Measurements from ENCODE around the gene BATF2. TPM values are rescaled to one million over a fixed set of nuclear protein-coding genes. Genes with fewer than 3 reads are reported as not detected.

BATF2 gene, protein sequence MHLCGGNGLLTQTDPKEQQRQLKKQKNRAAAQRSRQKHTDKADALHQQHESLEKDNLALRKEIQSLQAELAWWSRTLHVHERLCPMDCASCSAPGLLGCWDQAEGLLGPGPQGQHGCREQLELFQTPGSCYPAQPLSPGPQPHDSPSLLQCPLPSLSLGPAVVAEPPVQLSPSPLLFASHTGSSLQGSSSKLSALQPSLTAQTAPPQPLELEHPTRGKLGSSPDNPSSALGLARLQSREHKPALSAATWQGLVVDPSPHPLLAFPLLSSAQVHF
- not detected for total RNA-seq (ENCODE audit: unreplicated experiment)
- long read RNA-seq, result 0 reads

DNA sequence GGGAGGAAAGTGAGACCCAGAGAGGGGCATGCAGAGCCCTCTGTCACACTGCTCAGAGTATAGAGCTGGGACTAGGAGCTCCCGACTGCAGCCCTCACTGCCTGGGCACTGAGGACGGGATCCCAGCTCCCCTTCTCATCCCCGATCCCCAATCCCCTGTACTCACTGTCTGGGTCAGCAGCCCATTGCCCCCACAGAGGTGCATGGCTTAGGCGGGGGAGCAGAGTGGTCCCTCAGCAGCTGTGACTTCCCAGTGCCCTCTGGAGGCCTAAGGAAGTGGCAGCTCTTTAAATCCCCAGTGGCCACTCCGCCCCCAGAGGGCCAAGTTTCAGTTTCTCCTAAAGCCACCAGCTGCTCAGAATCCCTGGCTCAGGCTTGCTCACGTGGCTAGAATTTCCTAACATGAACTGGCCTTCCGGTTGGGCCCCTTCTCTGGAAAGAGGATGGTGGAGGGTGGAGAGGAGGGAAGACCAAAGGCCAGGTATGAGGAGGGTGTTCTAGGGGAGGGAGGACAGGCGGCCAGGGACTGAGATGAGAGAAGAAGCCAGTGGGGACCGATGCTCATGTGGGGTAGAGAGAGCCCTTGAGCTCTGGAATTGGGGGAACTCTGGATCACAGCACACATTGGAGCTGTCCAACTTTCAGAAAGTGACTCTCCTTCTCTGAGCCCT is at the start of gene BATF2:
BATF2 (minus strand) TSS at position 262 of the 671 bp plus-strand sequence; CDS start at position 205, 57 bp downstream.
- TF ChIP-seq, protein P1, sequence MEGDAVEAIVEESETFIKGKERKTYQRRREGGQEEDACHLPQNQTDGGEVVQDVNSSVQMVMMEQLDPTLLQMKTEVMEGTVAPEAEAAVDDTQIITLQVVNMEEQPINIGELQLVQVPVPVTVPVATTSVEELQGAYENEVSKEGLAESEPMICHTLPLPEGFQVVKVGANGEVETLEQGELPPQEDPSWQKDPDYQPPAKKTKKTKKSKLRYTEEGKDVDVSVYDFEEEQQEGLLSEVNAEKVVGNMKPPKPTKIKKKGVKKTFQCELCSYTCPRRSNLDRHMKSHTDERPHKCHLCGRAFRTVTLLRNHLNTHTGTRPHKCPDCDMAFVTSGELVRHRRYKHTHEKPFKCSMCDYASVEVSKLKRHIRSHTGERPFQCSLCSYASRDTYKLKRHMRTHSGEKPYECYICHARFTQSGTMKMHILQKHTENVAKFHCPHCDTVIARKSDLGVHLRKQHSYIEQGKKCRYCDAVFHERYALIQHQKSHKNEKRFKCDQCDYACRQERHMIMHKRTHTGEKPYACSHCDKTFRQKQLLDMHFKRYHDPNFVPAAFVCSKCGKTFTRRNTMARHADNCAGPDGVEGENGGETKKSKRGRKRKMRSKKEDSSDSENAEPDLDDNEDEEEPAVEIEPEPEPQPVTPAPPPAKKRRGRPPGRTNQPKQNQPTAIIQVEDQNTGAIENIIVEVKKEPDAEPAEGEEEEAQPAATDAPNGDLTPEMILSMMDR (IDR thresholded peaks at IDR 0.05; ENCODE audit: unreplicated experiment), result no peak
- H3K27ac Mint-ChIP-seq (ENCODE audit: unreplicated experiment), result no peak within 1 kb of the TSS
- no peaks in the 10 kb centered on the region for H3K36me3 Mint-ChIP-seq (ENCODE audit: low read depth, unreplicated experiment)
- no peaks in the 10 kb centered on the region for H3K9me3 Mint-ChIP-seq (ENCODE audit: unreplicated experiment)
- H3K4me3 Mint-ChIP-seq (ENCODE audit: unreplicated experiment), result no peak within 1 kb of the TSS
- DNase-seq (ENCODE audit: low spot score), result peak; percentile 59
- H3K4me1 Mint-ChIP-seq (ENCODE audit: unreplicated experiment), result peaks cover 4% of the 10 kb centered on the region
- peaks cover 4% of the 10 kb centered on the region for H3K27me3 Mint-ChIP-seq (ENCODE audit: unreplicated experiment)

DNA sequence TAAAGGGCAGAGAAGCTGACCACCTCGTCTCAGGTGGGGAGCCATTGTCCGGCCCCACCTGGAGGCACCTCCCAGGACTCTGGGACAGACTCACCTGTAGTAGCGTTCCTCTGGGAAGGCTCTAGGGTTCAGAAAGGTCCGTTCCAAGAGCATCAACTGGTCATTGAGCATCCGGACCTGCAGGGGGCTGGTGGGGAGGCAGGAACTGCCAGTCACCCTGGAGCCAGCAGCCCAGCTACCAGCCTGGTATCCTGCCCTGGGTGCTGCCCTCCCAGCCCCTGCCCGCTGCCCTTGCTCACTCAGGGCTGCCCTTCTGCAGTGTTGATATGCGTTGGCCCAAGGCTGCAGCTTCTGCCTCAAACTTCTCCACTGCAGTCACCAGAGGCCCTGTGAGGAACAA is 49.0 kb upstream of the BATF2 start:
- Mint-ChIP-seq H3K4me3 (ENCODE audit: unreplicated experiment) (no peak overlapping the region), H3K36me3 (ENCODE audit: low read depth, unreplicated experiment) (peaks cover 9% of the 10 kb centered on the region), H3K4me1 (ENCODE audit: unreplicated experiment) (peaks cover 6% of the 10 kb centered on the region), H3K9me3 (ENCODE audit: unreplicated experiment) (no peaks in the 10 kb centered on the region), H3K27me3 (ENCODE audit: unreplicated experiment) (peaks cover 5% of the 10 kb centered on the region), H3K27ac (ENCODE audit: unreplicated experiment) (no peak overlapping the region)
- DNase-seq (ENCODE audit: low spot score), result no peak
- TF ChIP-seq, protein P1 (IDR thresholded peaks at IDR 0.05; ENCODE audit: unreplicated experiment), result no peak

DNA sequence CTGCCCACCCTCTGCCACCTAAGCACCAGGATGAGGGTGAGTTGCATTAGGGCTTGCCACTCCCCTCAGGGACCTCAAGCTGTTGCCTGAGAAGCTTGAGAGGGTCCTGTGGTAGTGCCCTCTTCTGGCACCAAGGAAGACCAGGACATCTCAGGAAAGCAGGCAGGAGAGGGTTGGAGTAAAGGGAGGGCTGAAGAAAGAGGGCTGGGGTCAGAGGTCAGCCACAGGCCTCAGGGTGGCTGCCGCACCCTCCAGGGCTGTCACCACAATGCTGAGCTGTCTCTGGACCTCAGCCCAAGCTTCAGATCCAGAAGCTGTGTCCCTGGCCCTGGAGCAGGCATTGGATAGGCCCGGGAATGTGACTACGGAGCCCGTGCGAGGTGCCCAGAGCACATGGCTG is 48.3 kb upstream of the BATF2 start:
- Mint-ChIP-seq H3K9me3 (ENCODE audit: unreplicated experiment) (no peaks in the 10 kb centered on the region), H3K4me3 (ENCODE audit: unreplicated experiment) (no peak overlapping the region), H3K36me3 (ENCODE audit: low read depth, unreplicated experiment) (peaks cover 9% of the 10 kb centered on the region), H3K27ac (ENCODE audit: unreplicated experiment) (no peak overlapping the region), H3K27me3 (ENCODE audit: unreplicated experiment) (peaks cover 8% of the 10 kb centered on the region), H3K4me1 (ENCODE audit: unreplicated experiment) (peaks cover 9% of the 10 kb centered on the region)
- DNase-seq (ENCODE audit: low spot score), result no peak
- TF ChIP-seq, protein P1 (IDR thresholded peaks at IDR 0.05; ENCODE audit: unreplicated experiment), result no peak

DNA sequence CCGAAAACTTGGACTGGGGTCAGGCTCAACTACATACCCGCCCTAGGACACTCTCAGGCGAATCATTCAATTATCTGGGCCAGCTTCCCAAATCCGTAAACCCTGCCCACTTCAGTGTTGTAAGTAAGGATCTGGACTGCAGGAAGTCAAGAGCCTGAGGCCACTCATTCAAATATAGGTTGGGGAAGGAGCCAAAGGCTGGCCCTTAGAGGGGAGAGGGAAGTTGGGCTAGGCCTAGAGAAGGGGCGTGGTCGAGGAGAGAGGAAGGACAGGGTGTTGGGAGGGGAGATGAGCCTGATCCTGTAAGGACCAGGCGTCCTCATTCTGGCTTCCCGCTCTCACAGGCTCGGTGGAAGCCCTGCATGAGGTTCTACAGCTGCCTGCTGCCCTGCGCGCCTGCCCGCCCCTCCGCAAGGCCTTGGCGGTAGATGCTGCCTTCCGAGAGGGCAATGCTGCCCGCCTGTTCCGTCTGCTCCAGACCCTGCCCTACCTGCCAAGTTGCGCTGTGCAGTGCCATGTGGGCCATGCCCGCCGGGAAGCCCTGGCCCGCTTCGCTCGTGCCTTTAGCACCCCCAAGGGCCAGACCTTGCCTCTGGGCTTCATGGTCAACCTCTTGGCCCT is 47.2 kb upstream of the BATF2 start:
- H3K9me3 Mint-ChIP-seq (ENCODE audit: unreplicated experiment), result no peaks in the 10 kb centered on the region
- H3K4me3 Mint-ChIP-seq (ENCODE audit: unreplicated experiment), result peak overlapping the region; percentile 67
- peaks cover 9% of the 10 kb centered on the region for H3K4me1 Mint-ChIP-seq (ENCODE audit: unreplicated experiment)
- H3K27ac Mint-ChIP-seq (ENCODE audit: unreplicated experiment), result no peak overlapping the region
- peaks cover 8% of the 10 kb centered on the region for H3K27me3 Mint-ChIP-seq (ENCODE audit: unreplicated experiment)
- peaks cover 9% of the 10 kb centered on the region for H3K36me3 Mint-ChIP-seq (ENCODE audit: low read depth, unreplicated experiment)
- TF ChIP-seq, protein P1 (IDR thresholded peaks at IDR 0.05; ENCODE audit: unreplicated experiment), result no peak
- no peak for DNase-seq (ENCODE audit: low spot score)
